GM12878 (cell line): Measurements from ENCODE around the gene IGSF1. TPM values are rescaled to one million over a fixed set of nuclear protein-coding genes. Genes with fewer than 3 reads are reported as not detected.

Experiments
- ATAC-seq: fragments of 200-7000 bp; cut with Tn5 transposase; 3 replicates; pipeline ENCODE4 v1.9.1; 2020; ENCODE audit warnings: mild to moderate bottlenecking, moderate library complexity
- BruUV-seq: library from RNA; stranded (reverse); fragments of 400-500 nt; replicated peaks from 2 replicates; lab custom pipeline; 2021; lab: Mats Ljungman, UMichigan
- CTCF ChIA-PET: fragments of 300-600 bp; sonication (Branson Sonifier 250); formaldehyde crosslinking; extraction: SDS; loops from one replicate; lab custom pipeline; 2021; ENCODE audit warnings: inconsistent platforms; lab: Yijun Ruan, JAX
- POLR2A ChIA-PET: fragments of 350-600 bp; formaldehyde crosslinking; extraction: SDS; loops from one replicate; lab custom pipeline; 2021; ENCODE audit warnings: inconsistent platforms; lab: Charles Lee
- RAD21 ChIA-PET: fragments of 300-600 bp; sonication (Branson Sonifier 250); formaldehyde crosslinking; loops from one replicate; lab custom pipeline; 2023; ENCODE audit warnings: antibody characterized with exemption; ENCODE audit not compliant: unreplicated experiment; lab: Charles Lee
- SMC1A ChIA-PET: fragments of 300-600 bp; sonication (Branson Sonifier 250); formaldehyde crosslinking; loops from one replicate; lab custom pipeline; 2023; ENCODE audit not compliant: unreplicated experiment, uncharacterized antibody; lab: Charles Lee
- DNase-seq: peaks from one replicate; pipeline ENCODE4 v3.0.0-alpha.2; 2011; ENCODE audit warnings: low read depth, low spot score
- FAIRE-seq: peaks from 3 replicates; lab custom pipeline; 2011; peaks lifted over from hg19 to GRCh38; lab: Jason Lieb, UNC
- H2AFZ ChIP-seq: 2 replicates; pipeline ENCODE4 v1.6.0; 2011; ENCODE audit warnings: low read depth, low read length, control low read depth; ENCODE audit not compliant: control insufficient read depth
- H3K27ac ChIP-seq: 2 replicates; pipeline ENCODE4 v1.5.1; 2011; ENCODE audit warnings: control low read depth; ENCODE audit not compliant: control insufficient read depth, insufficient read depth
- H3K27me3 ChIP-seq, 2 experiments: replicated peaks in 1 of 2; 2 replicates each; pipeline versions ENCODE4 v1.6.0 to v1.6.1; 2011; ENCODE audit warnings: low read length in 1 of 2; ENCODE audit not compliant: control insufficient read depth in 2 of 2, insufficient read depth in 2 of 2
- H3K36me3 ChIP-seq, 2 experiments: 2 replicates each; pipeline ENCODE4 v1.5.1; 2011; ENCODE audit warnings: low read length in 1 of 2; ENCODE audit not compliant: control insufficient read depth in 2 of 2, insufficient read depth in 2 of 2
- H3K4me1 ChIP-seq: 2 replicates; pipeline ENCODE4 v1.6.1; 2011; ENCODE audit warnings: mild to moderate bottlenecking, low read length, moderate library complexity, mixed read lengths; ENCODE audit not compliant: control insufficient read depth, insufficient read depth
- H3K4me2 ChIP-seq: 2 replicates; pipeline ENCODE4 v1.6.0; 2011; ENCODE audit warnings: control low read depth; ENCODE audit not compliant: control insufficient read depth, insufficient read depth
- H3K4me3 ChIP-seq: fragments of 200-600 bp; sonication (generic); 2 replicates; pipeline ENCODE4 v1.5.1; 2016
- H3K79me2 ChIP-seq: 2 replicates; pipeline ENCODE4 v1.6.0; 2011; ENCODE audit warnings: low read length; ENCODE audit not compliant: control insufficient read depth, insufficient read depth
- H3K9ac ChIP-seq: 2 replicates; pipeline ENCODE4 v1.8.0; 2011; ENCODE audit warnings: low read length, control low read depth, mixed read lengths; ENCODE audit not compliant: control insufficient read depth, insufficient read depth
- H3K9me3 ChIP-seq: replicated peaks from 3 replicates; pipeline ENCODE4 v1.5.1; 2011; ENCODE audit warnings: mild to moderate bottlenecking, low read length; ENCODE audit not compliant: control insufficient read depth, insufficient read depth
- H4K20me1 ChIP-seq: 2 replicates; pipeline ENCODE4 v1.6.0; 2011; ENCODE audit not compliant: control insufficient read depth, insufficient read depth
- ASH2L ChIP-seq: fragments of 300-600, 200-600 bp; sonication (generic); IDR thresholded peaks from 2 replicates; pipeline ENCODE4 v1.6.1; 2017; ENCODE audit warnings: low read depth, mild to moderate bottlenecking, borderline replicate concordance
- CBFB ChIP-seq: IDR thresholded peaks from 2 replicates; pipeline ENCODE4 v1.6.1; 2016; ENCODE audit warnings: antibody characterized with exemption, low read depth
- HDAC2 ChIP-seq: fragments of 200-600 bp; sonication (generic); IDR thresholded peaks from 2 replicates; pipeline ENCODE4 v1.6.1; 2017
- IKZF2 ChIP-seq, 2 experiments: fragments of 450-650 bp; IDR thresholded peaks; 2 replicates each; pipeline ENCODE4 v1.6.1; 2017; ENCODE audit warnings: mild to moderate bottlenecking in 2 of 2, moderate library complexity in 2 of 2
- JUNB ChIP-seq: IDR thresholded peaks from 2 replicates; pipeline ENCODE4 v1.6.1; 2016; ENCODE audit warnings: antibody characterized with exemption, mild to moderate bottlenecking
- MEF2B ChIP-seq: fragments of 450-650 bp; IDR thresholded peaks from 2 replicates; pipeline ENCODE4 v1.6.1; 2018; ENCODE audit warnings: mild to moderate bottlenecking, moderate library complexity; ENCODE audit not compliant: partially characterized antibody, poor library complexity, severe bottlenecking
- MYB ChIP-seq: fragments of 150-350 bp; IDR thresholded peaks from 2 replicates; pipeline ENCODE4 v1.6.1; 2014; ENCODE audit warnings: mild to moderate bottlenecking, low read depth, low read length, borderline replicate concordance
- NRF1 ChIP-seq: conservative IDR thresholded peaks from 2 replicates; pipeline ENCODE4 v1.6.1; 2011; ENCODE audit warnings: mild to moderate bottlenecking, low read depth, low read length, improper control_type of control experiment
- TCF12 ChIP-seq: IDR thresholded peaks from 2 replicates; pipeline ENCODE4 v1.6.1; 2011; ENCODE audit warnings: low read depth, mild to moderate bottlenecking, low read length
- ZNF217 ChIP-seq: fragments of 450-650 bp; IDR thresholded peaks from 2 replicates; pipeline ENCODE4 v1.6.1; 2017; ENCODE audit warnings: antibody characterized with exemption, mild to moderate bottlenecking
- ZNF687 ChIP-seq: fragments of 450-650 bp; IDR thresholded peaks from 2 replicates; pipeline ENCODE4 v1.6.1; 2017; ENCODE audit warnings: mild to moderate bottlenecking, moderate library complexity
- WGBS: methylation state at CpG from one replicate; pipeline ENCODE4 v1.1.6; 2016; ENCODE audit warnings: low lambda C conversion rate; ENCODE audit not compliant: insufficient replicate concordance, insufficient coverage; ENCODE audit errors: missing lambda C conversion rate; 5-methylcytosine and 5-hydroxymethylcytosine counted together
- in situ Hi-C: fragments of 300-500 bp; cut with MboI; formaldehyde crosslinking; loops from 9 replicates; pipeline ENCODE4 v1.14.3; 2018; ENCODE audit warnings: mixed read lengths
- intact Hi-C: fragments of 100-400 bp; cut with micrococcal nuclease; formaldehyde crosslinking; loops from one replicate; pipeline ENCODE4 v1.14.2; 2022; ENCODE audit not compliant: unreplicated experiment
- polyA plus RNA-seq, 11 experiments: library from polyadenylated mRNA; depleted of rRNA in 4 of 11; unstranded in 6 of 11; stranded (reverse) in 5 of 11; fragments of >200 nt; fragmentation: Nextera tagmentation in 4 of 11; fragmentation: Illumina TruSeq in 1 of 11; extraction: Ambion mirVana in 4 of 11; extraction: Trizol in 1 of 11; gene quantifications; 1 replicate in 1 of 11; 2 replicates in 10 of 11; pipeline versions ENCODE4 v1.2.1 to v1.2.3, GENCODE V29; 2011 to 2016; ENCODE audit warnings: inconsistent platforms in 2 of 11, missing spikeins in 2 of 11, low read depth in 1 of 11
- total RNA-seq, 4 experiments: library from RNA; depleted of rRNA in 3 of 4; stranded (reverse); fragments of >200 nt in 3 of 4; fragmentation: Illumina TruSeq in 1 of 4; extraction: Trizol in 1 of 4; gene quantifications; 2 replicates each; pipeline versions ENCODE4 v1.2.1 to v1.2.3, GENCODE V29; 2013 to 2021
- TF ChIP-seq, protein P1 (sequence below): fragments of 450-650 bp; conservative IDR thresholded peaks from 2 replicates; pipeline ENCODE4 v1.6.1; 2017; ENCODE audit warnings: mild to moderate bottlenecking, moderate library complexity

IGSF1 gene
- total and polyA plus RNA-seq, 10 of the 15 experiments (the other 5 are each of a cell fraction or from before 2014, with no cell fraction given), result 0.04 to 0.08 TPM; not detected in 8

GRCh38 chrX:131301155-131301554 is 12.0 kb upstream of the IGSF1 start:
- Histone ChIP-seq H3K4me2 (no peak overlapping the region), H3K27me3 (no peaks in the 10 kb centered on the region), H3K4me1 (no peaks in the 10 kb centered on the region), H3K79me2 (no peaks in the 10 kb centered on the region), H2AFZ (no peak overlapping the region), H3K9me3 (no peaks in the 10 kb centered on the region), H3K27ac (no peak overlapping the region), H3K9ac (no peak overlapping the region), H3K4me3 (no peak overlapping the region), H4K20me1 (no peaks in the 10 kb centered on the region), H3K36me3 (no peaks in the 10 kb centered on the region)
- BruUV-seq, result no TSS peak
- no peak for FAIRE-seq
- ChIA-PET POLR2A (no interaction called here), SMC1A (no interaction called here), RAD21 (no interaction called here), CTCF (no interaction called here)
- intact Hi-C loops (no loop called here), in situ Hi-C loops (no loop called here)
- ATAC-seq, result no peak
- WGBS, result 20% methylated on average over 5 of the region's 5 CpGs
- no peak for DNase-seq
- no peak for TF ChIP-seq MYB
- no peak for TF ChIP-seq CBFB
- no peak for TF ChIP-seq MEF2B
- TF ChIP-seq IKZF2 (IDR thresholded peaks at IDR 0.05), result no peak
- TF ChIP-seq JUNB, result no peak
- no peak for TF ChIP-seq HDAC2
- TF ChIP-seq, protein P1, sequence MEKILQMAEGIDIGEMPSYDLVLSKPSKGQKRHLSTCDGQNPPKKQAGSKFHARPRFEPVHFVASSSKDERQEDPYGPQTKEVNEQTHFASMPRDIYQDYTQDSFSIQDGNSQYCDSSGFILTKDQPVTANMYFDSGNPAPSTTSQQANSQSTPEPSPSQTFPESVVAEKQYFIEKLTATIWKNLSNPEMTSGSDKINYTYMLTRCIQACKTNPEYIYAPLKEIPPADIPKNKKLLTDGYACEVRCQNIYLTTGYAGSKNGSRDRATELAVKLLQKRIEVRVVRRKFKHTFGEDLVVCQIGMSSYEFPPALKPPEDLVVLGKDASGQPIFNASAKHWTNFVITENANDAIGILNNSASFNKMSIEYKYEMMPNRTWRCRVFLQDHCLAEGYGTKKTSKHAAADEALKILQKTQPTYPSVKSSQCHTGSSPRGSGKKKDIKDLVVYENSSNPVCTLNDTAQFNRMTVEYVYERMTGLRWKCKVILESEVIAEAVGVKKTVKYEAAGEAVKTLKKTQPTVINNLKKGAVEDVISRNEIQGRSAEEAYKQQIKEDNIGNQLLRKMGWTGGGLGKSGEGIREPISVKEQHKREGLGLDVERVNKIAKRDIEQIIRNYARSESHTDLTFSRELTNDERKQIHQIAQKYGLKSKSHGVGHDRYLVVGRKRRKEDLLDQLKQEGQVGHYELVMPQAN, result no peak
- no peak for TF ChIP-seq TCF12
- TF ChIP-seq ZNF217, result no peak
- no peak for TF ChIP-seq NRF1
- TF ChIP-seq ZNF687, result no peak
- no peak for TF ChIP-seq ASH2L
